Endothelial cell of umbilical vein (primary cell): ENCODE data around the gene CORO6. TPM values are rescaled to one million over a fixed set of nuclear protein-coding genes. Genes with fewer than 3 reads are reported as not detected.

Experiments
- BruUV-seq: library from RNA; stranded (reverse); fragments of 400-500 nt; replicated peaks from 2 replicates; lab custom pipeline; 2021; lab: Mats Ljungman, UMichigan
- CTCF ChIA-PET: fragments of 300-600, 350-600 bp; sonication (Branson Sonifier 250); formaldehyde crosslinking; loops from one replicate; lab custom pipeline; 2021; ENCODE audit warnings: antibody characterized with exemption, inconsistent platforms; lab: Charles Lee
- POLR2A ChIA-PET: fragments of 300-600, 350-600 bp; sonication (Branson Sonifier 250); formaldehyde crosslinking; loops from one replicate; lab custom pipeline; 2021; ENCODE audit warnings: antibody characterized with exemption, inconsistent platforms; lab: Charles Lee
- DNase-seq: peaks from one replicate; pipeline ENCODE4 v3.0.0-alpha.2; 2011; ENCODE audit warnings: low read depth, low spot score
- FAIRE-seq: peaks from 2 replicates; lab custom pipeline; 2011; peaks lifted over from hg19 to GRCh38; lab: Jason Lieb, UNC
- H2AFZ ChIP-seq: 2 replicates; pipeline ENCODE4 v1.6.0; 2012; ENCODE audit warnings: low read depth, low read length, control low read depth, inconsistent platforms
- H3K27ac ChIP-seq: 2 replicates; pipeline ENCODE4 v1.5.1; 2011; ENCODE audit warnings: low read depth, mild to moderate bottlenecking, control low read depth, low read length, moderate library complexity; ENCODE audit not compliant: insufficient read depth
- H3K27me3 ChIP-seq, 2 experiments: 2 replicates each; pipeline versions ENCODE4 v1.6.0 to v1.6.1; 2011; ENCODE audit warnings: low read length in 2 of 2, mixed read lengths in 1 of 2; ENCODE audit not compliant: control insufficient read depth in 2 of 2, insufficient read depth in 2 of 2
- H3K36me3 ChIP-seq, 2 experiments: 2 replicates in 1 of 2; 3 replicates in 1 of 2; pipeline ENCODE4 v1.5.1; 2011; ENCODE audit warnings: low read length in 2 of 2, mild to moderate bottlenecking in 1 of 2, moderate library complexity in 1 of 2; ENCODE audit not compliant: control insufficient read depth in 2 of 2, insufficient read depth in 2 of 2; ENCODE audit errors: extremely low read depth in 1 of 2
- H3K4me1 ChIP-seq: 3 replicates; pipeline ENCODE4 v1.5.1; 2011; ENCODE audit warnings: mild to moderate bottlenecking, low read length; ENCODE audit not compliant: control insufficient read depth, insufficient read depth; ENCODE audit errors: extremely low read depth
- H3K4me2 ChIP-seq: 2 replicates; pipeline ENCODE4 v1.6.1; 2011; ENCODE audit warnings: low read length, control low read depth, mixed read lengths; ENCODE audit not compliant: insufficient read depth
- H3K4me3 ChIP-seq, 3 experiments: fragments of 200-600 bp in 1 of 3; sonication (generic), shearing (Covaris generic) in 1 of 3; replicated peaks in 1 of 3; 2 replicates each; pipeline ENCODE4 v1.5.1; 2011 to 2016; ENCODE audit warnings: control low read depth in 3 of 3, low read length in 3 of 3, mild to moderate bottlenecking in 2 of 3, inconsistent platforms in 1 of 3, low read depth in 1 of 3, moderate library complexity in 1 of 3; ENCODE audit not compliant: insufficient read depth in 1 of 3
- H3K79me2 ChIP-seq: 2 replicates; pipeline ENCODE4 v1.6.0; 2012; ENCODE audit warnings: low read length, inconsistent platforms; ENCODE audit not compliant: control insufficient read depth, insufficient read depth
- H3K9ac ChIP-seq: replicated peaks from 2 replicates; pipeline ENCODE3; 2011; ENCODE audit warnings: low read length, control low read depth; ENCODE audit not compliant: insufficient read depth; ENCODE audit errors: extremely low read depth
- H3K9me1 ChIP-seq: replicated peaks from 3 replicates; pipeline ENCODE4 v1.6.0; 2011; ENCODE audit warnings: mild to moderate bottlenecking, low read length; ENCODE audit not compliant: control insufficient read depth, insufficient read depth; ENCODE audit errors: extremely low read depth
- H3K9me3 ChIP-seq: replicated peaks from 2 replicates; pipeline ENCODE4 v1.5.1; 2012; ENCODE audit warnings: low read length, inconsistent platforms; ENCODE audit not compliant: control insufficient read depth, insufficient read depth
- H4K20me1 ChIP-seq: replicated peaks from 2 replicates; pipeline ENCODE3; 2011; ENCODE audit warnings: mild to moderate bottlenecking, low read length; ENCODE audit not compliant: control insufficient read depth, insufficient read depth; ENCODE audit errors: extremely low read depth
- EZH2 ChIP-seq: IDR thresholded peaks from 2 replicates; pipeline ENCODE4 v1.6.1; 2012; ENCODE audit warnings: borderline replicate concordance, low read depth, mild to moderate bottlenecking, moderate library complexity, low read length, inconsistent platforms; ENCODE audit not compliant: severe bottlenecking
- GATA2 ChIP-seq: IDR thresholded peaks from 2 replicates; pipeline ENCODE4 v1.7.0; 2011; ENCODE audit warnings: low read depth, mild to moderate bottlenecking, moderate library complexity, mixed read lengths, low read length; ENCODE audit not compliant: insufficient read length, insufficient read depth
- JUN ChIP-seq: IDR thresholded peaks from 2 replicates; pipeline ENCODE4 v1.6.1; 2011; ENCODE audit warnings: borderline replicate concordance, low read depth; ENCODE audit not compliant: insufficient read length, insufficient read depth
- MYC ChIP-seq: IDR thresholded peaks from one replicate; pipeline ENCODE4 v1.6.1; 2011; ENCODE audit warnings: mild to moderate bottlenecking, low read depth, low read length
- POLR2AphosphoS5 ChIP-seq: IDR thresholded peaks from 2 replicates; pipeline ENCODE4 v1.6.1; 2012; ENCODE audit warnings: low read depth, mild to moderate bottlenecking, control low read depth, low read length, moderate library complexity; ENCODE audit not compliant: insufficient read depth
- dilution Hi-C: fragments of 300-500 bp; cut with MboI; formaldehyde crosslinking; loops from one replicate; pipeline ENCODE4 v1.15.0; 2019; ENCODE audit warnings: low sequenced_read_pairs; ENCODE audit not compliant: extremely low pct_ligation_motif_present
- intact Hi-C: fragments of 100-400 bp; cut with micrococcal nuclease; formaldehyde crosslinking; loops from one replicate; pipeline ENCODE4 v1.10.0; 2022
- polyA plus RNA-seq, 4 experiments: library from polyadenylated mRNA; depleted of rRNA in 3 of 4; stranded (reverse) in 3 of 4; unstranded in 1 of 4; fragments of >200 nt; gene quantifications; 2 replicates each; pipeline versions ENCODE4 v1.2.1 to v1.2.3, GENCODE V29; 2011 to 2012; ENCODE audit warnings: missing spikeins in 1 of 4
- total RNA-seq: library from RNA; stranded (reverse); gene quantifications from 2 replicates; pipeline ENCODE4 v1.2.3, GENCODE V29; 2021
- TF ChIP-seq, protein P1 (sequence below), 2 donors: IDR thresholded peaks; 1 replicate in 1 of 2; 2 replicates in 1 of 2; pipeline ENCODE4 v1.5.1; 2011; ENCODE audit warnings: low read length in 2 of 2, mild to moderate bottlenecking in 2 of 2, moderate library complexity in 2 of 2, control low read depth in 1 of 2, inconsistent platforms in 1 of 2, low read depth in 1 of 2; ENCODE audit not compliant: insufficient read depth in 1 of 2; ENCODE audit errors: extremely low read depth in 1 of 2

CORO6 gene
- total and polyA plus RNA-seq, 2 donors (not counting 3 experiments of a cell fraction or from before 2014, with no cell fraction given), result 10.7 to 14.7 TPM

DNA sequence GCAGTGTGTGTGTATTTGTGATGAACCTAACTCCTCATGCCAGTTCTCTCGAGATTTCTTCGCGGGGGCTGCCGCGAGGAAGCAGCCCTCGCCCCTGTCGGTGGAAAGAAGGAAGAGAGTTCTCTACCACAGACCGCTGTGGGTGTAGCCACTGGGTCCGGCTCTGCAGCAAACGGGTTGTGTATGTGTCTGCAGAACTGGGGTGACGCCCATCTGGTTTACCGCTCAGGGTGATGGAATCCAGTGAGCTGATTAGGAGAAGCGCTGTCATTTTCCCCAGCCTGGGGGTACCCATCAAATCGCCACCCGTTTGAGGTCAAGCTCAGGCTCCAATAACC is 7.7 kb downstream of the CORO6 start:
- Histone ChIP-seq H3K4me1 (peaks cover 31% of the 10 kb centered on the region), H3K27ac (no peak overlapping the region), H3K79me2 (no peaks in the 10 kb centered on the region), H3K9me3 (no peaks in the 10 kb centered on the region), H3K4me3 (peak overlapping the region in 1 of 3 experiments; percentile 18), H3K9me1 (no peaks in the 10 kb centered on the region), H4K20me1 (no peaks in the 10 kb centered on the region), H3K36me3 (peaks cover 0 to 1% of the 10 kb centered on the region in 2 experiments), H2AFZ (peak overlapping the region; percentile 34), H3K4me2 (peak overlapping the region; percentile 55), H3K9ac (no peak overlapping the region), H3K27me3 (no peaks in the 10 kb centered on the region)
- no peak for TF ChIP-seq EZH2
- TF ChIP-seq POLR2AphosphoS5, result no peak
- TF ChIP-seq JUN, result no peak
- TF ChIP-seq GATA2, result no peak
- TF ChIP-seq MYC, result no peak
- TF ChIP-seq, protein P1, sequence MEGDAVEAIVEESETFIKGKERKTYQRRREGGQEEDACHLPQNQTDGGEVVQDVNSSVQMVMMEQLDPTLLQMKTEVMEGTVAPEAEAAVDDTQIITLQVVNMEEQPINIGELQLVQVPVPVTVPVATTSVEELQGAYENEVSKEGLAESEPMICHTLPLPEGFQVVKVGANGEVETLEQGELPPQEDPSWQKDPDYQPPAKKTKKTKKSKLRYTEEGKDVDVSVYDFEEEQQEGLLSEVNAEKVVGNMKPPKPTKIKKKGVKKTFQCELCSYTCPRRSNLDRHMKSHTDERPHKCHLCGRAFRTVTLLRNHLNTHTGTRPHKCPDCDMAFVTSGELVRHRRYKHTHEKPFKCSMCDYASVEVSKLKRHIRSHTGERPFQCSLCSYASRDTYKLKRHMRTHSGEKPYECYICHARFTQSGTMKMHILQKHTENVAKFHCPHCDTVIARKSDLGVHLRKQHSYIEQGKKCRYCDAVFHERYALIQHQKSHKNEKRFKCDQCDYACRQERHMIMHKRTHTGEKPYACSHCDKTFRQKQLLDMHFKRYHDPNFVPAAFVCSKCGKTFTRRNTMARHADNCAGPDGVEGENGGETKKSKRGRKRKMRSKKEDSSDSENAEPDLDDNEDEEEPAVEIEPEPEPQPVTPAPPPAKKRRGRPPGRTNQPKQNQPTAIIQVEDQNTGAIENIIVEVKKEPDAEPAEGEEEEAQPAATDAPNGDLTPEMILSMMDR (IDR thresholded peaks at IDR 0.05; ENCODE audit: extremely low read depth in 1 of 2, insufficient read depth in 1 of 2, low read depth in 1 of 2, low read length in 2 of 2), result no peak
- ChIA-PET POLR2A (interaction anchor here (1.6 kb wide), 1 partner anchor 321 kb away, joined by 5 read pairs; the partner anchor contains the start of gene NUFIP2), CTCF (interaction anchor here (0.6 to 6.9 kb wide), 10 partner anchors 20 to 478 kb away, joined by 3 to 120 read pairs (median 6); partner anchors contain the start of genes ABHD15, ANKRD13B, SSH2 and TP53I13)
- dilution Hi-C loops, result no loop called here
- intact Hi-C loops, result loop anchor here (1.0 to 5.0 kb wide), 3 partner anchors 48 to 478 kb away; partner anchors contain the start of genes ABHD15 and TP53I13
- no peak for FAIRE-seq
- BruUV-seq, result no TSS peak
- no peak for DNase-seq
